CD4-positive, alpha-beta memory T cell (primary cell): ENCODE data around the gene CPVL. TPM values are rescaled to one million over a fixed set of nuclear protein-coding genes. Genes with fewer than 3 reads are reported as not detected.
A peak's percentile ranks its signal among the peaks of the same experiment; 100 is the strongest.

Experiments used
- CTCF ChIA-PET: fragments of 350-600 bp; sonication (Branson Sonifier 250); formaldehyde crosslinking; loops from one replicate; lab custom pipeline; 2021; ENCODE audit warnings: inconsistent platforms; ENCODE audit not compliant: partially characterized antibody; lab: Charles Lee
- POLR2A ChIA-PET: fragments of 350-600 bp; sonication (Branson Sonifier 250); formaldehyde crosslinking; loops from one replicate; lab custom pipeline; 2021; ENCODE audit not compliant: partially characterized antibody; lab: Charles Lee
- DNase-seq, 5 donors: peaks; one replicate each; pipeline versions ENCODE4 v3.0.0 to v3.0.0-alpha.2; 2020 to 2022; ENCODE audit warnings: mixed read lengths in 1 of 5
- H3K27ac ChIP-seq: one replicate; pipeline ENCODE4 v1.7.0; 2013; ENCODE audit warnings: low read depth, low read length
- H3K27me3 ChIP-seq: 2 replicates; pipeline ENCODE4 v1.7.0; 2013; ENCODE audit warnings: mild to moderate bottlenecking, low read length, moderate library complexity; ENCODE audit not compliant: insufficient read depth
- H3K36me3 ChIP-seq: 2 replicates; pipeline ENCODE4 v1.7.0; 2013; ENCODE audit warnings: mild to moderate bottlenecking, low read length, moderate library complexity; ENCODE audit not compliant: insufficient read depth
- H3K4me1 ChIP-seq: 2 replicates; pipeline ENCODE4 v1.7.0; 2013; ENCODE audit warnings: mild to moderate bottlenecking, low read length, moderate library complexity; ENCODE audit not compliant: insufficient read depth
- H3K4me3 ChIP-seq, 2 donors: one replicate each; pipeline ENCODE4 v1.7.0; 2013; ENCODE audit warnings: low read length in 2 of 2, mild to moderate bottlenecking in 1 of 2
- H3K9me3 ChIP-seq, 2 donors: one replicate each; pipeline ENCODE4 v1.7.0; 2013; ENCODE audit warnings: low read length in 2 of 2, control low read depth in 1 of 2; ENCODE audit not compliant: control insufficient read depth in 1 of 2
- H3K27ac Mint-ChIP-seq, 7 donors: one replicate each; pipeline ENCODE4 v1.8.0; 2020 to 2021; ENCODE audit warnings: mixed read lengths in 7 of 7, mild to moderate bottlenecking in 6 of 7, inconsistent platforms in 3 of 7, moderate library complexity in 3 of 7
- H3K27me3 Mint-ChIP-seq, 2 donors: one replicate each; pipeline ENCODE4 v1.8.0; 2020 to 2021; ENCODE audit warnings: mixed read lengths in 2 of 2
- H3K36me3 Mint-ChIP-seq, 2 donors: one replicate each; pipeline ENCODE4 v1.8.0; 2020 to 2021; ENCODE audit warnings: mixed read lengths in 2 of 2, inconsistent platforms in 1 of 2, mild to moderate bottlenecking in 1 of 2
- H3K4me1 Mint-ChIP-seq, 4 donors: one replicate each; pipeline ENCODE4 v1.8.0; 2020 to 2021; ENCODE audit warnings: mixed read lengths in 4 of 4, mild to moderate bottlenecking in 1 of 4
- H3K4me3 Mint-ChIP-seq, 8 donors: one replicate each; pipeline ENCODE4 v1.8.0; 2020 to 2021; ENCODE audit warnings: mixed read lengths in 8 of 8, mild to moderate bottlenecking in 7 of 8, moderate library complexity in 6 of 8, inconsistent platforms in 3 of 8
- H3K9me3 Mint-ChIP-seq, 8 donors: one replicate each; pipeline ENCODE4 v1.8.0; 2020 to 2021; ENCODE audit warnings: mixed read lengths in 8 of 8, mild to moderate bottlenecking in 5 of 8, inconsistent platforms in 3 of 8, moderate library complexity in 1 of 8
- intact Hi-C: fragments of 100-400 bp; cut with micrococcal nuclease; formaldehyde crosslinking; loops from one replicate; pipeline ENCODE4 v1.15.1; 2023
- polyA plus RNA-seq, 2 donors: library from polyadenylated mRNA; unstranded; fragments of 300-500 nt; fragmentation: Illumina TruSeq; gene quantifications; one replicate each; pipeline ENCODE4 v1.2.3, GENCODE V29; 2021
- total RNA-seq, 2 experiments: library from RNA; stranded (reverse); gene quantifications; one replicate each; pipeline ENCODE4 v1.2.3, GENCODE V29; 2021

CPVL gene
- total and polyA plus RNA-seq, 4 experiments from 2014 or later: 0.61 to 1.6 (median 1.3) TPM; not detected in 1

DNA sequence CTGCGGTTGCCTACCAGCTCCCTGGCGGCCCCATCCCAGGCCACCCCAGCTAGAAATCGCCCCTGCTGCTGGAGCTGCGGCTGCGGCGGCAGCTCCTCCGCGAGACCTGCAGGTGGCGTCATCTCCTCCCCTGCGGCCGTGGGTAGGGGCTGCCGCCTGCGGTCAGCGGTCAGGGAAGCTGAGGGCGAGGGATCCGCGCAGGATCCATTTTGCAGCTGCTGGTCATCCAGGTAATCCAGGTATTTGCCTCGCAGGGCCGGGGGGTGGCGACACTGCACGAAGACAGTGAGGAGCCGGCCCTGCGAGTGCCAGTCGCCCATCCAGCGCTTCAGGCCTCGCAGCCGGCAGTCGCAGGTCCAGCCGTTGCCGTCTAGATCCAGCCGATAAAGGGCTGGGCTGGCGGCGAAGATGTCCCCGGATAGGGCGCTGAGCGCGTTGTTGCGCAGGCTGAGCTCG, 189.7 kb downstream of the CPVL start:
- Mint-ChIP-seq H3K27ac (no peak overlapping the region), H3K36me3 (no peaks in the 10 kb centered on the region), H3K9me3 (no peaks in the 10 kb centered on the region), H3K27me3 (peaks cover 30 to 44% of the 10 kb centered on the region in 2 donors), H3K4me3 (peak overlapping the region in 2 of 8 donors; percentile 11 to 14), H3K4me1 (peaks cover 0 to 8% (median 6%) of the 10 kb centered on the region in 4 donors)
- ChIA-PET POLR2A (no interaction called here), CTCF (interaction anchor here (1.1 to 1.6 kb wide), 2 partner anchors 29 to 30 kb away, joined by 3 to 6 read pairs; no protein-coding TSS in a partner anchor)
- H3K27ac ChIP-seq: no peak overlapping the region
- peaks cover 4% of the 10 kb centered on the region for H3K4me1 ChIP-seq
- DNase-seq: no peak
- H3K27me3 ChIP-seq: peaks cover 12% of the 10 kb centered on the region
- no peaks in the 10 kb centered on the region for H3K9me3 ChIP-seq
- H3K36me3 ChIP-seq: no peaks in the 10 kb centered on the region
- no peak overlapping the region for H3K4me3 ChIP-seq
- intact Hi-C loops: no loop called here

DNA sequence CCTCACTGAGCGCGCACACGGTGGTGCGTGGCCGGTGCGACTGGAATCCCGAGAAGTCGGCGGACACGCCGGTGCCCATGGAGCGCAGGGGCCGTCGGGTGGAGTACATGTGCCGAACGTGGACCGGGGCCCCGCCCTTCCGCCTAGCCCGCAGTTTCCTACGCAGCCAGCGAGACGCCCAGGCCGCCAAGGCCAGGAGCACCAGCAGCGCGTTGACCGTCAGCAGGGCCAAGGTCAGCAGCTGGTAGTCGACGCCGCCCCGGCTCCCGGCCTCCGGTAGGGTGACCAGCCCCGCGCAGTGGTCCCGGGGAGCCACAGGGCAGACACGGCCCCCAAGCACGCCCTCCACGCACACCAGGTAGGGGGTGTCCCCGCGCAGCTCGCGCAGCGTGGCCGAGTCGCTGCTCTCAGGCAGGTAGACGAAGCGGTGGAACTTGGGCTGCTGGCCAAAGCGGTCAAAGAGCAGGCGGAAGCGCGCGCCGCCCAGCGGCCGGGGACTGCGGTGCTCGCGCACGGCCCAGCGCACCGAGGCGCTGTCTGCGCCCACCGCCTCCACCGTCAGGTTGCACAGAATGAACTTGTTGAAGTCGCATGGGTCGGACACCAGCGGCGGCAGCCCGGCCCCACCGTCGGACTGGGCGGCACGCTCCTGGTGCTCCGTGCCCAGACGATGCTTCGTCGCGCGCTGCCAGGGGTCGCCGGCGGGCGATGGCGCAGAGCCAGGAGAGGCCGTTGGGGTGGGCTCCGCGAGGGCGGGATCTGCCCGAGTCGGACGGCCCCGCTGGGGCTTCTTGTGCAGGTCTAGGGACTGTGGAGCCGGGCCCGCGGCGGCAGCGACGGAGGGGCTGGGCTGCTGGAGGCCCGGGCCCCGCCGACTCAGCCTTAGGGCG, 190.4 kb downstream of the CPVL start:
- ChIA-PET POLR2A (no interaction called here), CTCF (interaction anchor here (1.6 kb wide), 1 partner anchor 28 kb away, joined by 6 read pairs; no protein-coding TSS in a partner anchor)
- Histone ChIP-seq H3K4me1 (peaks cover 4% of the 10 kb centered on the region), H3K27me3 (peaks cover 12% of the 10 kb centered on the region), H3K4me3 (no peak overlapping the region), H3K9me3 (no peaks in the 10 kb centered on the region), H3K36me3 (no peaks in the 10 kb centered on the region), H3K27ac (no peak overlapping the region)
- H3K4me1 Mint-ChIP-seq: peaks cover 0 to 8% (median 6%) of the 10 kb centered on the region in 4 donors
- no peaks in the 10 kb centered on the region for H3K36me3 Mint-ChIP-seq
- no peak for DNase-seq
- H3K27me3 Mint-ChIP-seq: peaks cover 35 to 47% of the 10 kb centered on the region in 2 donors
- H3K27ac Mint-ChIP-seq: no peak overlapping the region
- intact Hi-C loops: no loop called here
- H3K9me3 Mint-ChIP-seq: no peaks in the 10 kb centered on the region
- peak overlapping the region in 3 of 8 donors; percentile 27 to 51 (median 31) for H3K4me3 Mint-ChIP-seq

DNA sequence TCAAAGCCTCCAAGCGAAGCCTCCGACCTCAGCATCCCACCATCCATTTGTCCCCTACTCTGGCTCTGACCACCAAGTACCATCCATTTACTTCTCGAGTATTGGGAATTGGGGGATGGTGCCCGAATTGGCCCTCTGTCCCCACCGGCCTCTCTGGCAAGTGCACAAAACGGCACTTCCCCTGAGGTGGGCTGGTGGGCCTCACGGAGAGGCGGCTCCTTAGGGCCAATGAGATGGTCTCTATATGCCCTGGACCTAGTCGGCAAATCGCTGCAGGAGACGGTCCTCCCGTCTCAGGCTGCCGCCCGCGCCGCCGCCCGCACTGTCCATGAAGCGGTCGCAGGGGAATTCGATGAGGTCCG, 191.0 kb downstream of the CPVL start:
- intact Hi-C loops: no loop called here
- H3K9me3 Mint-ChIP-seq: no peaks in the 10 kb centered on the region
- ChIA-PET CTCF (no interaction called here), POLR2A (no interaction called here)
- peaks cover 0 to 8% (median 6%) of the 10 kb centered on the region in 4 donors for H3K4me1 Mint-ChIP-seq
- peaks cover 35 to 44% of the 10 kb centered on the region in 2 donors for H3K27me3 Mint-ChIP-seq
- H3K27ac Mint-ChIP-seq: no peak overlapping the region
- H3K36me3 Mint-ChIP-seq: no peaks in the 10 kb centered on the region
- Histone ChIP-seq H3K36me3 (no peaks in the 10 kb centered on the region), H3K4me3 (no peak overlapping the region), H3K27ac (no peak overlapping the region), H3K9me3 (no peaks in the 10 kb centered on the region), H3K4me1 (peaks cover 4% of the 10 kb centered on the region), H3K27me3 (peaks cover 12% of the 10 kb centered on the region)
- DNase-seq: no peak
- H3K4me3 Mint-ChIP-seq: peak overlapping the region in 4 of 8 donors; percentile 27 to 51 (median 33)

DNA sequence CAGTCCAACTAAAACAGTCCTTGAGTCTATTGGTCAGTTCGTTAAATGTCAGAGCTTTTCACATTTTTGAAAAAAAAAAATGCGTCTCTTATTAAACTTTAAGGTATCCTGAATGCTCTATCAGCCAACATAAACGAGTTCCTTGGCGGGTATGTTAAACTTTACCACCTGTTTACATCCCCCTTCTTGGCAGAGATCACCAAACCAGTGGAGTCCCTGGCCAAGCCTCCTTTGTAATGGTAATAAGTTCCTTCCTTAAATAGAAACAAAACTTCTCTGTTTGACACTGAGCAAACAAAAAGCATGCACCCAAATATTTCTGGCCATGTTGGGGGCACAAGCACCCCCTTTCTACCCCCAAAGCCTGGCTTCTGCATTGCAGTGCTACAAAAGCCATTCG, 191.4 kb downstream of the CPVL start:
- H3K27ac ChIP-seq: no peak overlapping the region
- Mint-ChIP-seq H3K27ac (no peak overlapping the region), H3K27me3 (peaks cover 32 to 41% of the 10 kb centered on the region in 2 donors), H3K9me3 (peaks cover 0 to under 1% (median 0%) of the 10 kb centered on the region in 8 donors), H3K36me3 (no peaks in the 10 kb centered on the region), H3K4me3 (peak overlapping the region in 3 of 8 donors; percentile 7 to 51 (median 35)), H3K4me1 (peaks cover 0 to 8% (median 6%) of the 10 kb centered on the region in 4 donors)
- H3K27me3 ChIP-seq: peaks cover 12% of the 10 kb centered on the region
- POLR2A ChIA-PET: no interaction called here
- no peaks in the 10 kb centered on the region for H3K36me3 ChIP-seq
- no peak for DNase-seq
- no peak overlapping the region for H3K4me3 ChIP-seq
- H3K9me3 ChIP-seq: no peaks in the 10 kb centered on the region
- peaks cover 4% of the 10 kb centered on the region for H3K4me1 ChIP-seq
- CTCF ChIA-PET: interaction anchor here (1.4 kb wide), 1 partner anchor 31 kb away, joined by 3 read pairs; no protein-coding TSS in a partner anchor
- intact Hi-C loops: no loop called here

DNA sequence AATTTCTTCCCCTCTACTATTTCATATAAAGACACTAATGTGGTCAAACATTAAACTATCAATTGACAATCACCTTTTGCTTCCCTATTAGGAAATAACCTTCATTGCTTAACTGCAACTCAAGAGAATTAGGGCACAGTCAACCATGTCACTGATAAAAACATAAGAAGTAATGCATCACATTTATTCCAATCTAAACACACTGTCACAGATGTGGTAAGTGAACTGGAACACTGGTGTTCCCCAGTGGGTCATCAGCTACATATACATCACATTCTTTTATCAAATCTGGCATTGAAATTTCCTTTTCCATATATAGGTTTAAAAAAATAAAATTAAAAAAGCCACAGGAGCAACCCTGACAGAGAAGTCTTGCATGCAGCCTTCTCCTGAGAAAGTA, 191.9 kb downstream of the CPVL start:
- DNase-seq: no peak
- Histone ChIP-seq H3K9me3 (no peaks in the 10 kb centered on the region), H3K4me3 (no peak overlapping the region), H3K4me1 (peaks cover 4% of the 10 kb centered on the region), H3K27me3 (peaks cover 12% of the 10 kb centered on the region), H3K27ac (no peak overlapping the region), H3K36me3 (no peaks in the 10 kb centered on the region)
- H3K27me3 Mint-ChIP-seq: peaks cover 30 to 41% of the 10 kb centered on the region in 2 donors
- POLR2A ChIA-PET: no interaction called here
- H3K4me1 Mint-ChIP-seq: peaks cover 0 to 8% (median 6%) of the 10 kb centered on the region in 4 donors
- H3K36me3 Mint-ChIP-seq: no peaks in the 10 kb centered on the region
- peaks cover 0 to 2% (median 0%) of the 10 kb centered on the region in 8 donors for H3K9me3 Mint-ChIP-seq
- CTCF ChIA-PET: interaction anchor here (1.4 kb wide), 1 partner anchor 31 kb away, joined by 3 read pairs; no protein-coding TSS in a partner anchor
- no peak overlapping the region for H3K27ac Mint-ChIP-seq
- intact Hi-C loops: no loop called here
- no peak overlapping the region for H3K4me3 Mint-ChIP-seq

DNA sequence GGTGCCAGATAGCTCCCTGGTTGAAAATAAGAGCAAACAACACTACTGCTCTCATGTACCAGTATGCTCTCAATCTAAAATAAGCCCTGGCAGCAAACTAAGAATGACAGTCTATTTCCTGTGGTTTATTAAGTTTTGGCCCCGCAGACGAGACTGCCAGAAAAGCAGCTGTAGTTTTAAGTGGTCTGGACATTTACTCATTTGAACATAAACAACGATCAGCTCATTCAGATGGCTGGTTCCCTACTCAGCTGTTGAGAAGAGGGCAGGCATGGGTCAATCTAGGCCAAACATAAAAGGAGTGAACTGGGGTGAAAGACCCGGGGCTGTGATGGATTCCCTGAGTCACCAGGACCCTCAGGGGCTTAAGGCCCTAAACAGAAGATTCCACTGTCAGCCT, 192.7 kb downstream of the CPVL start:
- no peak overlapping the region for H3K27ac ChIP-seq
- CTCF ChIA-PET: interaction anchor here (0.5 to 1.4 kb wide), 3 partner anchors 27 to 221 kb away, joined by 3 to 5 read pairs (median 3); no protein-coding TSS in a partner anchor
- intact Hi-C loops: no loop called here
- no peak overlapping the region for H3K4me3 Mint-ChIP-seq
- H3K36me3 Mint-ChIP-seq: no peaks in the 10 kb centered on the region
- DNase-seq: no peak
- peaks cover 12% of the 10 kb centered on the region for H3K27me3 ChIP-seq
- POLR2A ChIA-PET: no interaction called here
- H3K27ac Mint-ChIP-seq: no peak overlapping the region
- peaks cover 0 to 2% (median 0%) of the 10 kb centered on the region in 8 donors for H3K9me3 Mint-ChIP-seq
- H3K9me3 ChIP-seq: no peaks in the 10 kb centered on the region
- H3K36me3 ChIP-seq: no peaks in the 10 kb centered on the region
- H3K4me1 Mint-ChIP-seq: peaks cover 0 to 8% (median 6%) of the 10 kb centered on the region in 4 donors
- H3K27me3 Mint-ChIP-seq: peaks cover 24 to 39% of the 10 kb centered on the region in 2 donors
- peaks cover 4% of the 10 kb centered on the region for H3K4me1 ChIP-seq
- no peak overlapping the region for H3K4me3 ChIP-seq
